Placental epithelial cell (primary cell): Measurements from ENCODE around the gene R3HDM1. TPM values are rescaled to one million over a fixed set of nuclear protein-coding genes. Genes with fewer than 3 reads are reported as not detected.
A peak's percentile ranks its signal among the peaks of the same experiment; 100 is the strongest.

ENCODE experiments used
- small RNA-seq: library from RNA; depleted of rRNA; stranded (forward); fragments of <200 nt; gene quantifications from one replicate; pipeline ENCODE3, GENCODE V24; 2012
- total RNA-seq: library from RNA; depleted of rRNA; stranded (reverse); fragments of >200 nt; gene quantifications from 2 replicates; pipeline ENCODE4 v1.2.3, GENCODE V29; 2012

Gene R3HDM1
- 6.3 and 13.4 TPM in 2 replicates for total RNA-seq

GRCh38 chr2:135531231-135532197 is at the start of gene R3HDM1:
Gene R3HDM1, plus strand, starts transcription at chr2:135531484. Its CDS starts 73,362 bp downstream, at chr2:135604846.

GRCh38 chr2:135530313-135531230 is 712 bp upstream of the R3HDM1 start, which contains the start of gene ZRANB3:
Gene ZRANB3, minus strand, starts transcription at chr2:135531218.

GRCh38 chr2:135741395-135742324 is 210.4 kb downstream of the R3HDM1 start, which contains the start of gene UBXN4:
Gene UBXN4, plus strand, starts transcription at chr2:135741855. Its CDS starts 75 bp downstream, at chr2:135741930.

Small RNA genes lying within 50 kb of the gene (small RNA-seq; reads per million reads assigned to genes)
- gene MIR128-1, result 11.7 reads per million, percentile 95 among the genes with 10 or more reads in this experiment
- gene RNU6-512P, result not detected

Other genes with a start within 250 kb of the R3HDM1 start
- 4.3 and 5.3 TPM in 2 replicates for gene ZRANB3, start 266 bp upstream of the R3HDM1 start, total RNA-seq
- 44.8 and 55.4 TPM in 2 replicates for gene UBXN4, start 210.4 kb downstream of the R3HDM1 start, total RNA-seq